ENCODE results near the gene FHOD3.

The FHOD3 gene

DNA sequence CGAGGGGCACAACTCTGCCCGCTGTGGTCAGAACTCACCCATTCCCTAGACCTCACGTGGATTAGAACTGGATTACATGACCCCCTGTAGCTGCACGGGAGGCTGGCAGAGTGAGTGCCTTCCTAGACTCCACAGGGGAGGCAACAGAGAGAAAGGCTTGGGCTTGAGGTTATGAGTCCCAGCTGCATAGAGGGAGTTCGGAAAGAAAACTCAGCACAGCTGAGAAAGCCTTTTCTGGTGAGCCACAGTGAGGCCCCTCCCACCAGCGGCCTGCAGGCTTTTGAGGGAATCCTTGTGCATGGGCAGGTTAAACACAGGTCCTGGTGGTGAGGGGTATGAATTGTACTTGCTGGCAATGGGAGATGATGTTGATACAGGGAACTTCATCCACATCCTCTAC lies 217.3 kb downstream of the FHOD3 start:
- TF ChIP-seq POLR2A (IDR thresholded peaks at IDR 0.05; ENCODE audit: low read length), result no peak
- no peak for TF ChIP-seq GATA1 (IDR thresholded peaks at IDR 0.05; ENCODE audit: low read depth, low read length)
- no peak for DNase-seq

DNA sequence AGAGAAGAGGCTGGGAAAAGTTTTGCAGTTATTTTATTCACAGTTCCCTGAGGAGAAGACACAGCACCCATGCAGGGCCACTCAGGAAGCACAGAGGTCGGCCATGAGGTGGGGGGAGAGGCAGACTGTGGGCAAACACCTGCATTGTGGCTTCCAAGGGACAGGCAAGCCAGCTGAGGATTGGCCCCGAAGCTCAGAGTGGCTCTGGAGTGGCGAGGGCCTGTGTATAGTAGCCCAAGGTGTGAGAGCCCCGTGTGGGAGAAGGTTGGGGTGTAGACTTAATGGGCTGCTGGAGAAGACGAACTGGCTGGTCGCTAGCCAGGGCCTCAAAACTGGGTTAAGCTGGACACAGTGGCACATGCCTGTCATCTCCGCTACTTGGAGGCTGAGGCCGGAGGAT lies 218.7 kb downstream of the FHOD3 start:
- TF ChIP-seq GATA1 (IDR thresholded peaks at IDR 0.05; ENCODE audit: low read depth, low read length) (no peak), POLR2A (IDR thresholded peaks at IDR 0.05; ENCODE audit: low read length) (no peak)
- no peak for DNase-seq

DNA sequence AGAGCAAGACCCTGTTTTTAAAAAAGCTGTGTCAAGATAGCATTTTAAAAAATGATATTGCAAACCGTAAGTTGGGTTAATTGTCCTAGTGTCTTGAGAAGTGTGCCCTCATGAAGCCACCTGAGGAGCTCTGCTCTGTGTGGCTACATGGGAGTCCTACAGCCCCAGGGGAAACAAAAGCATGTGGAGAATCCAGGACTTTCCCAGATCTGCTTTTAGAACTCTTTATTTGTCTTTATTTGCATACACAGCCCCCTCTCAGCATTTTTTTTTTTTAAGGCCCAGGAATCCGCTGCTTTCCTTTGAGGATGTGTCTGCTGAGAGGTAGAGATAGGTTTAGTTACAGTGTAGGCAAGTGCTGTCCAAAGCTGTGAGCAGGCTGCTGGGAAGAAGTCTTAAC lies 219.2 kb downstream of the FHOD3 start:
- TF ChIP-seq POLR2A (IDR thresholded peaks at IDR 0.05; ENCODE audit: low read length) (no peak), GATA1 (IDR thresholded peaks at IDR 0.05; ENCODE audit: low read depth, low read length) (no peak)
- DNase-seq, result no peak

DNA sequence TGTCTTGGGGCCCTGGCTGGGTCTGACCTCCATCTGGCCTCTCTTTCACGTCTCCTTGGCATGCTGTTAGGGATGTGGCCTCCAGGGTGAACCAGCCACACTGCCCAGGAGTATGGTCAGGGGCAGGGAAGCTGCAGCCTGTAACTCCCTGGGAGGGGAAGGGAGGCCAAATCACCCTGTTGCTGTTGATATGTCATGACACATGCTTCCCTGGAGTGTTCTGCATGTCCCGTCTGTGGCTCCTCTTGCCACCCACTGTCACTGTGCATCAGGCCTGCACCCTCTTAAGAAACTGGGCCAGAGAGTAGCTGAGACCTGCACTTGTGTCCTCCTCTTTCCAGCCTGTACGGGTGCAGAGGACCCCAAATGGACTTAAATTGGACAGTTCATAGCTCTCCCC lies 221.3 kb downstream of the FHOD3 start:
- no peak for DNase-seq
- TF ChIP-seq GATA1 (IDR thresholded peaks at IDR 0.05; ENCODE audit: low read depth, low read length) (no peak), POLR2A (IDR thresholded peaks at IDR 0.05; ENCODE audit: low read length) (no peak)

DNA sequence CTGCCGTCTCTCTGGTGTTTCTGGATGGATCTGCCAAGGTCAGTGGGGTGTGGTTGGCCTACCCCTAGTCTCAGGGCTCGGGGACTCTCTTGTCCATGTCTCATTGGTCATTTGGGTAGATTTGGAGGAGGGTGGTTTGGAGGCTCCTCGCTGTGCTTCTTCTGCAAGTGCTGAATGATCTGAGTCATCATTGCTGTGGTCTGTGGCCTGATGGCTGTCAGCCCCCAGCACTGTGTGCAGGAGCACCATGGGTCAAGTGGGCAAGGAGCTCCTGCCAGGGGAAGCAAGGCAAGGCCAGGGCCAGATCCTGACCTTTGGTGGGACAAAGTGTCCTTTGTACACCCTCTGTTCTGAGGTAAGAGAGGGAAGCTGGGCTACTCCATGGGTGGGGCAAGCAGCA lies 221.8 kb downstream of the FHOD3 start:
- TF ChIP-seq POLR2A (IDR thresholded peaks at IDR 0.05; ENCODE audit: low read length) (no peak), GATA1 (IDR thresholded peaks at IDR 0.05; ENCODE audit: low read depth, low read length) (no peak)
- no peak for DNase-seq

DNA sequence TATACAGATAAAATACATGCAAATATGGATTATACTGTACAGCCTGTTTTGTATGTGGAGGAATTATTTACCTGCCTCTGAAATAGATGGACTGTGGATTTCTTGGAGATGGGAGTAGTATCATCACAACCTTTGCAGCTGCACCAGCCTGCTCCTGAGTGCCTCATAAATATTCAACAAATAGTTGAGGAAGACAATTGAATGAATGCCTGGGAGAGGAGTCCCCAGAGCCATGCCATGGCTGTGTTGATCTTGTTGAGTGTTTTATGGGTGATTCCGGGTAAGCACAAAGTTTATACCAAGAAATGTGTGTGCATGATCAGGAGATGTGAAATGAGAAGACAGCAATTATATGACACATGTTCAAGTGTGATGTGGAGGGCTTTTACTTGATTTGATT lies 225.0 kb downstream of the FHOD3 start:
- no peak for TF ChIP-seq GATA1 (IDR thresholded peaks at IDR 0.05; ENCODE audit: low read depth, low read length)
- no peak for TF ChIP-seq POLR2A (IDR thresholded peaks at IDR 0.05; ENCODE audit: low read length)
- DNase-seq, result no peak

DNA sequence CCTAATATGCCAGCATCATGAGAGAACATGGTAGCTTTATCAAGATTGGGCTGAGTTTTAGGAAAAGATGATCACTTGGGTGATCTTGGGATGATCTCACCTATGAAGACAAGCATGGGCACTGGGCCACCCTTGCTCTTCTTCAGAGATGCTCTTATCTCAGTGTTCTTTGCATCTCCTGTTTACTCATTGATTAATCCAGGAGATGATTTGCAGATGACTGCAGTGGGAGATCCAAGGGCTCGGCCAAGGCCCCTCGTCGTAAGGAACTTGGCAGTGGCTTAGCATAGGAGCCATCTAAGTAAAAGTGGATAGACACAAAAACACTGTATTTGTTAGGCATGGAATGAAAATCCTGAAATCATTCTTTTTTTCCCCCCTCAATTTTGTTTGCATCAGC lies 228.4 kb downstream of the FHOD3 start:
- TF ChIP-seq POLR2A (IDR thresholded peaks at IDR 0.05; ENCODE audit: low read length), result no peak
- TF ChIP-seq GATA1 (IDR thresholded peaks at IDR 0.05; ENCODE audit: low read depth, low read length), result no peak
- no peak for DNase-seq

DNA sequence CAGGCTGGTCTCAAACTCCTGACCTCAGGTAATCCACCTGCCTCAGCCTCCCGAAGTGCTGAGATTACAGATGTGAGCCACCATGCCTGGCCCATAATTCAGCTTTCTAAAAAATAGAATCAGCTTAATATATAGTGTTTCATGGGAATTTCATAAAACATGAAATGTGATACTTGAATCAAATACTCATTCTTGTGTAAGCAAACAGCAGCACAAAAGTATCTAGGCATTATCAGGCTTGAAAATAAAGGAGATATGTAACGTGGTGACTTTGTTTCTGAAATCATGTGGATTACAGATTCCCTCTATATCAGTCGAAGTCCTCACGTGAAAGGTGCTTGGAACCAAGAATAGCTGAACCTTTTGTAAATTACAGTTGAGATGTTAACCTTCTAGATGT lies 229.1 kb downstream of the FHOD3 start:
- TF ChIP-seq POLR2A (IDR thresholded peaks at IDR 0.05; ENCODE audit: low read length), result no peak
- no peak for TF ChIP-seq GATA1 (IDR thresholded peaks at IDR 0.05; ENCODE audit: low read depth, low read length)

DNA sequence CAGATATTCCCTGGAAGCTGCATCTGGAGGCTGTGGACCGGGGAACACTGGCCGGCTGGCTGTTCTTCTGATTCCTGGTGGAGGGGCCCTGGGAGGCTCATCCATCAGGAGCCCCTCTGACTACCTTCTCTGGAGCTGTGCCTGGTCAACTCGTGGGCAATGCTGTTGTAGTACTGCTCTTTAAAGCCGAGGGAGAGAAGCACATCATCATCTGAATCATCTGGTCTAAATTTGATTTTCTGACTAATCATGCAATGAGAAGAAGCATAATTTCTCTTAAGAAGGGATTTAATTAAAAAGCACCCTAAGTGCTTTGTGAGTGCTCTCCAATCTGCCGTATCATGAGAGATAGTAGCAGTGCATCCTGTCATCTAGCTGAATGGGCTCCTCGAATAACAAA lies 229.5 kb downstream of the FHOD3 start:
- no peak for DNase-seq
- TF ChIP-seq POLR2A (IDR thresholded peaks at IDR 0.05; ENCODE audit: low read length), result no peak
- TF ChIP-seq GATA1 (IDR thresholded peaks at IDR 0.05; ENCODE audit: low read depth, low read length), result no peak

More for the DNA sequence above, 229.1 kb downstream of the FHOD3 start:
- DNase-seq, result no peak

DNA sequence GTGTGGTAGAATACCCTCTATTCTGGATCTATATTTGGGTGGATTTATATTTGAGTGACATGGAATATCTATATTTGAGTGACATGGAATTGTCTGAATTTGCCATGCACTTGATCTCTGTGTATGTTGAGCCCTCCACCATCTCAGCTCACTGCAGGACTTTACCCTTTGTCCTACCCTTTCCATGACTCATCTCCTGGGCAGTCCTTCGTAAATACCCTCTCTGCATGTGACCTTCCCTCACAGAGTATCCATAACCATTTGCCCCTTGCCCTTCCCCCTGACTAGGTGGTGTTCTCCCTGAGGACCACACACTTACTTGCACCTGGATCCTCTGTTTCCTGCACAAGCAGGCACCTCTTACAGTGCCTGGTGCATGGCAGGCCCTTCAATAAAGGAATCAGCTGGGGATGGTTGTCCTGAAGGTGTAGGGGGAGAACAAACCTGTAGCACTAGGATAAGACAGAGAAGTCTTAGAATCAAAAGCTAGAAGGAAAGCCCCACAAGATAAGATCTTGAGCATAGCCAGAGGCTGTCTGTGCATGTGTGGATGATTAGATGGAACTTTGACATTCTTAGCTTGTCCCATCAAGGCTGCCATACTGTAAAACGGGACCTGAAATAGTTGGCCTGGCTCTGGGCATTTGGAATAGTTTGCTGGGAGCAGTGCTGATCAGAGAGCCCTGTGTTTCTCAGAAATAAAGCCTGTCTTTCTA lies 230.4 kb downstream of the FHOD3 start:
- DNase-seq, result no peak
- TF ChIP-seq POLR2A (IDR thresholded peaks at IDR 0.05; ENCODE audit: low read length) (no peak), GATA1 (IDR thresholded peaks at IDR 0.05; ENCODE audit: low read depth, low read length) (no peak)

DNA sequence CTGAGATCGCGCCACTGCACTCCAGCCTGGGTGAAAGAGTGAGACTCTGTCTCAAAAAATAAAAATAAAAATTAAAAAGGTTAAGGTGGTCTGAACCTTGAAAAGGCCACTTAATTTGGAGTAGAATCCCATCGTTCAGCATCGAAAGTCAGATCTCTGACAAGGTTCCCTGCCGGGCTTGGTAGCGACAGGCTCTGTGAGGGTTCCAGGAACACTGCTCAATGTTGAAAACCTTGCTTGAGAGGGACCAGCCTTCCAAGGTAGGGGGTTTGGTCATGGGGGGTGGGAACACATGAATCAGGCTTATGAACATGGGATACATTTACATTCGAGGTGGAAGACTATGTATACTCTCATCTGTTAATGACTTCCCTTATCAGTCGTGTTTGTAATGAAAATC lies 232.2 kb downstream of the FHOD3 start:
- no peak for TF ChIP-seq POLR2A (IDR thresholded peaks at IDR 0.05; ENCODE audit: low read length)
- TF ChIP-seq GATA1 (IDR thresholded peaks at IDR 0.05; ENCODE audit: low read depth, low read length), result no peak
- DNase-seq, result no peak

DNA sequence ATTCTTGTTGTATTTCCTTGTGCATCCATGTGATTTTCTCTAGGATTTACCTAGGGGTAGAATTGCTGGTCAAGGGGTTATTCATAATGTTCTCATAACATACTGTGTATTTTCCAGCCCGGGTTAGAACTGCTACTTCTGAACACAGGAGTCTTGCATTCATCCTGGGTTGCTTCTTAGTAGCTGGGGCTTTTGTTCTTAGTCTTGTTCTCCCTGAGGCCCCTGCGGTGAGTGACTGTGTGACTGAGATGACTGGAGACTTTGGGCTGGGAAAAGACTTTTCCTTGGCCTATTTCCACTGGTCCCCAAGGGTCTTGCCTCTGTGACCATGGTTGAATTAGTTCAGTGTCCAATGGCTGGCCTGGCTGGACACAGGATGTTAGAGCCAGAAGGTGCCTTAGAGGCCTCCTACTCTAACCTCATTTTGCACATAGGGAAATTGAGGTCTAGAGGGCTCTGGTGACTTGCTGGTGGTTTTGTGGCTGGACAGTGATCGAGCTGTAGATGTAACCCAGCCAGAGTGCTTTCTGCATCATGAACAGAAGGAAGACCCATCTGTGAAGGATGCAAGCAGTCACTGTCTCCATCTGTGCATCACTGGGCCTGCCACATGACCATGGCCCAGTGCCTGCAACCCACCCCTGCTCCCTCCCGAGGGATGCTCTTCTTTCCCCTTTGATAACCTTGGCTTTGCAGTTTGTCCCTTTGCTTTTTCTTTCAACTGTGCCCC lies 233.3 kb downstream of the FHOD3 start:
- no peak for DNase-seq
- TF ChIP-seq POLR2A (IDR thresholded peaks at IDR 0.05; ENCODE audit: low read length) (no peak), GATA1 (IDR thresholded peaks at IDR 0.05; ENCODE audit: low read depth, low read length) (no peak)

DNA sequence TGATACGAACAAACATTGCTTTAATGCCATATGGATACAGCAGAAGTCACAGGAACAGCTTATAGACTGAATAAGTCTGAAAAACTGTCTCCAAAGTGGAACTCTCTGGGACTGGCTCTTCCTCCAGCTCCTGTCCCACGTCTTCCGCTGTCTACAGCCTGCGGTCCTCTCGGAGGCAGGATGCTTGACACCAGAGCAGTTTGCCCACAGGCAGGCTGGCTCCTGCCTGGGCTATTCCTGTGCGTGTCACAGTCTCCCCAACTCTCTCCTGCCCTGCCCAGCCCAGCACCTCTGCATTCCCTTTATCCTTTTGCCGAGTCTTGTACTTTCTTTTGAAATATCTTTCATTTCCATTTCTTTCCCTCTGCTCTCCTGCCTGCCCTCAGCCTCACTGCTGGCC lies 234.1 kb downstream of the FHOD3 start:
- no peak for DNase-seq
- TF ChIP-seq POLR2A (IDR thresholded peaks at IDR 0.05; ENCODE audit: low read length), result no peak
- TF ChIP-seq GATA1 (IDR thresholded peaks at IDR 0.05; ENCODE audit: low read depth, low read length), result no peak

DNA sequence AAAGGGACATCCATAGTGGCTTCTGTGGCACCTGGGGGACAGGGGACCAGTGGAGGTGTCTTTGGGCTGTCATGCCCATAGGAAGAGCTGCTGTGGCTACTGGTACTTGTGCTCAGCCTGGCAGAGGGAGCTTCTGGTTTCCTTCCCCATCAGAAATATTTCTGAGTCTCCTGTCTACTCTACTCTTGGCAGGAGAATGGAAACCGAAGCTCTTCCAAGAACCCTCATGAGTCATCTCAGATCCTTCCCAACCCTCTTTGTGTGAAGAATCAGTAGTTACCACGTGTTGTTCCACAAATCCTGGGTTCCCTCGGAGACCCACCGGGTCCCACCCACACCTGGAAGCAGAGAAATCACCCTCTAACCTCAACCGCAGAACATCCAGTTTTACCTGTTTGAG lies 234.9 kb downstream of the FHOD3 start:
- DNase-seq, result no peak

DNA sequence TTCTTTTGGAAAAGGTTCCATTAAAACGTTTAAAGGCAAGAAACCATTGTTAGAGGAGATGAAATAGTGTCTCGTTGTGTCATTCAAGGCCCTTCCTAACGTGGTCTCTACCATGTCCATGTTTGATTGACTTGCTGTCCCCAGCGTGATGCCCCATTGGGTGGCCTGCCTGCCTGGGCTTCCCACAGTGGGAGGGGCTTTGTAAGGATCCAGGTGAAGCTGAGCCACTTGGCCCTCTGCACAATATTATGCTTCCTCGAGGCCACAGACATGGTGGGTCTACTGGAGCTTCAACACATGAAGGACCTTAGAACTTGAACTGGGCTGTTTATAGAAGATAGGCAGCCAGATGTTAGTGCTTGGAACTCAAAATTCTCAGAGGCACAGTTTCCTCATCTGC lies 235.3 kb downstream of the FHOD3 start:
- TF ChIP-seq POLR2A (IDR thresholded peaks at IDR 0.05; ENCODE audit: low read length) (no peak), GATA1 (IDR thresholded peaks at IDR 0.05; ENCODE audit: low read depth, low read length) (no peak)
- DNase-seq, result no peak

More for the DNA sequence above, 234.9 kb downstream of the FHOD3 start:
- TF ChIP-seq GATA1 (IDR thresholded peaks at IDR 0.05; ENCODE audit: low read depth, low read length) (no peak), POLR2A (IDR thresholded peaks at IDR 0.05; ENCODE audit: low read length) (no peak)
